GM10847 (cell line): ENCODE measurements around the gene SLC22A23.

Source experiments
- POLR2A ChIP-seq: IDR thresholded peaks from 2 replicates; pipeline ENCODE4 v1.6.1; 2011; ENCODE audit not compliant: insufficient read length; ENCODE audit errors: extremely low read depth

Gene SLC22A23

DNA sequence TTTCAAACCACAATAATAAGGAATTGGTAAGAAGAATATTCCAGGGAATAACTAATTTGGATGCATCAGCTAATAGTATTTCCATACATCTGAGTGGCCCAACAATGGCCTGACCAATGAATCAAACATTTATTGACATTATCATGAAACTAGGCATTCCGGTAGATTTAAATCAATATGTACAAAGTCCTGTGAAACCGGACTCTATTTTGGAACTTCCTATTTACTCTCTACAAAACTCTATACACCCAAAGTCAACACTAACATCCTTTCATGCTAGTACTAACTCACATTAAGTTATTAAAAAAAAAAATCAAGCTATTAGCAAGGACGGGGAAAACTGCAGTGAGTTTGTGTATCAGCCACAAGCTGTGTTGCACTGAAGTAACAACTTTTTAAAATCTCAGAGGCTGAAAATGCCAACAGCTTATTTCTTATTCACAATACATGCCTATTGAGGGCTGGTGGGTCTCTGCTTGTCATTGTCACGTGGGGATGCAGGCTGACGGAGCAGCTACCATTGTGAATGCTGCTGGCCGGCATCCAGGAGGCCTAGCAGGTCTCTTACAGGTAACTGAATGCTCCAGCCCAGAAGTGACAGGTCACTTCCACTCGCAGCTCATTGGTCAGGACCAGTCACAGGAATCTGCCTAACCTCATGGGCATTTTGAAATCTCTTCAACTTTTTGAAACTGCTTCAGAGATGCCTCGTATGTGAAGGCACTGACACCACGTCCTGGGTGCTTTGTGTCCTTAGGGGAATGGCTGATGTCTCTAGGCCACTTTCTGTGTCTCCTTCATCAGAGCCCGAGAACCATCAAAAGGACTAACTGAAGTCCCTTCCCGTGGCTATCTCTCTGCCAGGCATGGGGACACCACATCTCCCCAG, 76.3 kb downstream of the SLC22A23 start:
- no peak for TF ChIP-seq POLR2A

DNA sequence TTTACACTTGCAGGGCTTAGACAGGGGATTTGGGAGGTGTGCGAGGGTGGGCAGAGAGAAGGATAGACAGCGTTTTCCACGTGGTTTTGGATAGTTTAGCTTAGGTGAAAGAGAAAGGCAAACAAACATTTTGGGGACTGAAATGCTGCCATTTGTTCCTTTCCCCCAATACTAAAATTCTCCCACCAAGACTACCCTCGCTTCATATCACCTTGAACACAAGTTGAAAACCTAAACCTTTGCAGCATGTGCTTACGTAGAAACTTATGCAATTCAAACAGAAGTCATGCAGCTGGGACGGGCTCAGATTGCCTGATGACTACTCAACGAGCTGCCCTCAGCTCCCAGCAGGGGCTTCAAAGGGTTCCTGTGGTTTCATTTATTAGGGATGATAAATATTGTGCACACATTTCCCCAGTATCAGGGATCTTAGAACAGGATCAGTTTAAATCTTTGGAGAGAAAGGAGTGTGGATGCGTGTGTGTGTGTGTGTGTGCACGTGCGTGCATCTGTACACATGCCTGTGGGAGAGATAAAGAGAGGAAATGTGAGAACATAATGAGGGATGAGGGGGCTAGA, 77.3 kb downstream of the SLC22A23 start:
- no peak for TF ChIP-seq POLR2A

DNA sequence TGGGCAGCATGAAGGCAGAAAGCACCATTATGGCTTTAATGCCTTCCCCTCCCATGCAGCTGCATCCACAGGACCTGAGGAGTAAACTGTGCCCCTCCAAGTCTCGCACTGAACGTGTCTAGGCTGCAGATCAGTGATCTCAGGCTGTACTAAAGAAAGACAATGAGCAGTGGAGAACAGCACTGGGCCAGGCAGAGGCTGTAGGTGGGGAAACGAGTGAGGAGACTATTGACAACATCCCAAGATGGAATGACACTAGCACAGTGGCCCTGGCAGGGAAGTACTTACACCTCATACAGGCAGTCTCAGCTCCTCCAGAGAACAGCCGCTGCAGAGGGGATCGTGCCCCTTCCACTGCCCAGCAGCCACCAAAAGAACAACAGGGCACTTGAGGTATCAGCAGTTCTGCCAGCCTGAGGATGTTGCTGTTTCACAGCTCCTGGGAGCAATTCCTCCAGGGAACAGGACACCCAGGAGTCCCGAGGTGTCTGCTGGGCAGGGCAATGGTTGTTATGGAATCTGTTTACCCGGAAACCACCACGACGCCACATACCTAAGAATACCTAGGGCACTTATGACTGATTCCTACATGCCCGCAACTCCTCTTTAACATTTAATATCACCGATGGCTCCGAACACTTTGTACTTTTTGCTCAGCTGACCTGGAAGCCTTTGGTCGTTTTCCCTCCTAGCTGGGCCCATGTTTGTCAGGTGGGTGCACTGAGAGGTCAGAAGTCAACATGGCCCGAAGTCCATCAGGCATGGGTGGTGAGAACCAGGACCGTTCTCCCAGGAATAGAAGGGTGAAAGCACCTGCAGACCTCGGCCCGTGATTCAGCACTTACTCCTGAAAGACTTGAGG, 79.1 kb downstream of the SLC22A23 start:
- no peak for TF ChIP-seq POLR2A

DNA sequence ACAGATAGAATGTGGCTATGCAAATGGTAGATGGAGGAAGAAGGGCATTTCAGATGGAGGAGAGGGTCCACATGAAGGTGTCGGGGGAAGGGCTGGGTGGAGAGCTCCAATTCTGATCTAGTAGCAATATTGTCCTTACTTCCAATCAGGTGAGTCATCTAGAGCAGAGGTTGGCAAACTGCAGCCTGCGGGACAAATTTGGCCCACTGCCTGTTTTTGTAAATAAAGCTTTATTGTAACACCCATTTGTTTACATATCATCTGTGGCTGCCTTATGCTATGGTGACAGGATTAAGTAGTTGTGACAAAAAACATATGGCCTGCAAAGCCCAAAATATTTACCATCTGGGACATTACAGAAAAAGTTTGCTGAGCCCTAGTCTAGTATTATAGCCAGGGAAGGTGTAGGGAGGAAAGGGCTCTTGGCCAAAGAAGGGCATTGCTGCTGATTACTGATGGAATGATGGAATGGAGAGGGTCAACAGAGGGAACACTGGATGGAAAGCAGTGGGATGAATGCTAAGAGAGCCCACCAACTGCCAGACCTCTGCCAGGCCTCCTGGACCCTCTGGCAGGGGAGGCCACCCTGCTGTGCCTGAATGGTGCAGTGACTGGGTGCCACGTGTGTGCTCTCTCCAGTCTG, 79.8 kb downstream of the SLC22A23 start:
- no peak for TF ChIP-seq POLR2A

DNA sequence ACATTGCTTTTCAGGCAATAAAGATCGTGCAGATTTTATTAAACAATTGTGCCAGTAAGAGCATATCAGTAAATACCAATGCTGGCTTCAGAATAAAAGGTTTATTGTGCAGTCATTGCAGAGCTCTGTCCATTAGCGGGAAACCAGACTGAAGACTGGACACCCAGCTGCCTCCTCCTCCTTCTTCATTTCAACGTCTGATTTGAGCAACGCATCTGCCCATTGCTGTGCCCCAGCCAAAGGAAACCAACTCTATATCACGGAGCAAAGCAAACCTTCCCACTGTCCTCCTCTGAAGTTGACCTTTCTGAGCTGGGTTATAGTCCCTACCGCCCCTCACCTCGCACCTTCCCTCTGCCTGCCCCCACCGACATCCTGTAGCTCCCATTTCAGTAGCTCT, 80.8 kb downstream of the SLC22A23 start:
- no peak for TF ChIP-seq POLR2A

DNA sequence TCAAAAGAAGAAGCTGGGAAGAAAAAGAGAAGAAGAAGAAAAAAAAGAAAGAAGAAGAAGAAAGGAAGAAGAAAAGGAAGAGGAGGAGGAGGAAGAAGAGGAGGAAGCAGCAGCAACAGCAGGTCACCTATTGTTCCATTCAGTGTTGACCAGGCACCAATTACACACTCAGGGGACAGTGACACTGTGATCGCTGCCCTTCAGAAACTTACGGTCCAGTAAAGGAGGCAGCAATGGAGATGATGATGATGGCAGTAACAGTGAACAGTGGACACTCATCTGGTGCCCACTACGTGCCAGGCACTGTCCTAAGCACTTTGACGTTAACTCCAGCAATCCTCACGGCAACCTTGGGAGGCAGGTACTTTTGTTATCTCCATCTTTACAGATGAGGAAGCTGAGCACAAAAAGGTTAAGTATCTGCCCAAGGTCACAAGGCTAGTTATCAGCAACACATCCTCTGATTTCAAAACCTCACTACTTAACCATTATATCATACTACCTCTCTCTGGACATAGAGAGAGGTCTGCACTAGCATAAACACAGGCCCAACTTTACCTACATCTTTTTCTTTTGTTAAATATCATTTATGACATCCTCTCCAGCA, 83.2 kb downstream of the SLC22A23 start:
- TF ChIP-seq POLR2A: no peak

DNA sequence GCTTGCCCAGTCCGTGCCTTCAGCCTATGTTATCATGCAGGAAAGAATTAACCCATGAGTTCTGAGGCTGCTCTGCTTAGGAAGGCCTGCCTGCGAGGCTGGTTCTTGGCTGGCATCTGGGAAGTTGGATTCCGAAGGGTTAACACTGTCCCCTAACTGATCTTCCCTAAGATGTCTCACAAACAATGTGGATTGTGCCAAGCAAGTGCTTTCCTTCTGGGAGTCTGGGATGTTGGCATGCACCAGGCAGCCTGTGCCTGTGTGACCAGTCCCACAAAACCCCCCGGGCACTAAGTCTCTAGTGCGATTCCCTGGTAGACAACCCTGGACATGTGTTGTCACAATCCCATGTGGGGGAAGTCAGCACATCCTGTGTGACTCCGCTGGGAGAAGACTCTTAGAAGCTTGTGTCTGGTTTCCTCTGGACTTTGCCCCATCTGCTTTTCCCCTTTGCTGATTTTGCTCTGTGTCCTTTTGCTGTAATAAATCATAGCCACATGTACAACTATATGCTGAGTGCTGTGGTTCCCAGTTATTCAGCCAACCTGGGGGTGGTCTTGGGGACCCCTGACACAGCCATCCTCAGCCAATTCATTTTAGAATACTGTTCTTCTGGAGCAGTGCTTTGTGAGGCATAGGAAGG, 83.8 kb downstream of the SLC22A23 start:
- no peak for TF ChIP-seq POLR2A

DNA sequence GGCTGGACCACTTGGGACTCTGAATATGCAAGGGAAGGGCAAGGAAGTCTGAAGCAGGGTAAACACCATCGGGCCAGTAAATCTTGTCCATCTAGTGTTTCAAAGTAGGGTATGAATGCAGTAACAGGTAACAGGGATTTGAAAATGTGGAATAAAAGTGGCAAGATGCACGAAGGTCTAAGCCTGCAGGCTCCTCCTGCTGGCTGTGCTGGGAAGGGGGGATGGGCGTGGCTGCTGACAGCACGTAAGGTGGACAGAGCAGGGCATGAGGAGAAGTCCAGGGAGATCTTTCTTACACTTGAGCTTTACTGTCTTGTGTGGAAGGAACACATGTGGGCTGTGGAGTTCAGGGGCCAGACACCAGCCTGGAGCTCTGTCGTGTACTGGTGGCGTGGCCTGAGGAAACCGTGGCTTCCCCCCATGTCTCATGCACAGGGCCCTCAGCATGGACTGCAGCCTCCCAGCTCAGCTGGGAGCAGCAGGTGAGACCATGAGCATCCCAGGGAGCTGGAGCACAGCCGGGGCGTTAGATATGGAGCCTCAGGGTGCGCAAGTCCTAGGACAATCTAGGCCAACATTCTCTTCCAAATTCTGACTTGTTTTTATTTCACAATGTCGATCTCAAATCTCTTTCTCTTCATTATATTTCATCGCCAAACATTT, 84.5 kb downstream of the SLC22A23 start:
- no peak for TF ChIP-seq POLR2A

DNA sequence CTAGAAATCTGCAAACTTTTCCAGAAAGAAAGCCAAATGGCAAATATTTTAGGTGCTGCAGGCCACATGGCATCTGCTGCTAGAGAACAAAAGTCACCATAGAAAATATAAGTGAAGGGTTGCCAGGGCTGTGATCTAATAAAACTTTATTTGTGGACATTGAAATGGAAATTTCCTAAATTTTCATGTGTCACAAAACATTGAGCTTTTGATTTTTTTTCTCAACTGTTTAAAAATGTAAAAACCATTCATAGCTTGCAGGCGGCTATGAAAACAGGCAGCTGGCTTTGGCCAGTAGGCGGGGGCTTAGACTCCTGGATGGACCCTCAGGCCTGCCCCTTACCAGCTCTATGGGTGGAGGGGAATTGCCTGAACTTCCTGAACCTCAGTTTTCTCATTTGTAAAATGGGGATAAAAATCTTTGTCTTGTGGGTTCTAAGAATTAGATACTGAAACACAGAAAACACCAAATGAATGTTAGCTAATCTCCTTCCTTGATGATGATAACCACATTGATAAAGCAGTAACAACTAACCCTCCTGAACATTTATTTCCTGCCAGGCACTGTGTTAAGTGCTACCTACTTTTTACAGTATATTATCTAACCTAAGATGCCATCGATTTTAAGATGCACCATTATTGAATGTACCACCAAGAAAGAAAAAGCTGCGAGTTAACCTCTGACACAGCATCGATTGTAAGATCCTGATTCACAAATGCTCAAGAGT, 85.5 kb downstream of the SLC22A23 start:
- no peak for TF ChIP-seq POLR2A

DNA sequence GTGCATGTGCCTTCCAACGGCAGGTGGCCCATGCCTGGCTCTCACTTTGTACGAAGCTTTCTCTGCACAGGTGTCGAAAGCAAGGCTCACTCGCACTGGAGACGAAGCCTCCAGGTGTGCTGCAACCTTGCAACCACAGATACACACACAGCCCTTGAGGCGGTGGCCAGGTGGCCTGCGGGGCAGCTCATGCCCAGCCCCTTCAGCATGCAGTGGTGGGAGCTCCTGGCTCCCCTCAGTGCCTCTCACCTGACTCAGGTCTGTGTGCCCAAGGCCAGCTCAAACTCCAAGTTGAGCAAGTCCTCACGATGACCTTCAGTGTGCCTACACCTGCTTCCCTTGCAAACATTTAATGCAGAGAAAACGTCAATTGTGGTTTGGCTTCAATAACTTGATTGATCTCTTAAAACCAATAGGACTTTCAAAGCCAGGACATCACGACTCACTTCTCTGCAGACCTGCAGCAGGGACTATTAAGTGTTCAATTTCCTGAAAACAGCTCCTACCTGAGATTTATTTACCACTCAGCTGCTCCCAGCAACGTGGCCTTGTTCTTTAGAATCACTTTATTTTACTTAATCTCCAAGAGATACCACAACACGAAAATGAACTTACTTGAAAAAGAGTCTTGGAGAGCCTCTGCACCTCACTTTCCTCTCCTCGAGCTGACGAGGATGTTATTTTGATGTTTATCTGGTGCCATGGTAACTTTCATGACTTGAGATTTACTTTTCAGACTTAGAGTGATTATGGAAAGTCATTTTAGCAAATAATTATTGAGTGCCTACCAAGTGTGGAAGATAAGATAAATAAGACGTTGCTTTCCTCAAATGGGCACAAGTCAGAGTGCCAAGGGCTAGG, 86.3 kb downstream of the SLC22A23 start:
- TF ChIP-seq POLR2A: no peak

DNA sequence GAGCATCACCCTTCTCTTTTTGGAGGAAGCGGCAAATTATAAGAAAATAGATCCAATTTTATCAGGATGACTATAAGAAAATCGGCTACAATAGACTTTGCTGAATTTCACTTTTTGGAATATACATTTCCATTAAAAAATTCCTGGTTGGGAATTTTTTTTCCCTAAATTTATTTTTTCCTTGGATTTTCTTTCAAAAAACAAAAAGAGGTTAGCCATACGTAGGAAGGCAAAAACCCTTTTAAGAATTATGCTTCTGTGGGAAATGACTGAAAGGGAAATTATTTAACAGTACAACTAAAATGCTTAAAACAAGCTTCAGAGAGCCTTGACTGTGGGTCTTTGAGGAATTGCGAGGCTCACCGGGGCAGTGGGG, 86.9 kb downstream of the SLC22A23 start:
- TF ChIP-seq POLR2A: no peak

DNA sequence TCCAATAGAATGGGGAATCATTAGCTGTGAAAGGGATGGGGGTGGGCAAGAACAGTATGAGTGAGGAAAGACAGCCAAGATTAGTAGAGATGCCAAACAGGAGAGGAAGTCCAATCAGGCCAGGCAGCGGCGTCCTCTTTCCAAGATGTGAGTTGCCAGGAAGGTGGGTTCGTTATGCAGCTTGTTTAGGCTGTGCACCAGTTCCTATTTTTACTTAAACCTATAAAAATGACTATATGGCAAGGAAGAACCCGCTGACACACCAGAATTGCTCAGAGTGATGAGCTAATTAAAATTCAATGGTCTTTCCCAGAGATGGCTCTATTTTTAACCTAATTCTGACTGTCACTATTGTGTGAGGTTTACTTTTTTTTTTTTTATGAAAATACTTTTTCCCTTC, 88.2 kb downstream of the SLC22A23 start:
- no peak for TF ChIP-seq POLR2A
